Measurements from ENCODE around the gene FOXN3. TPM values are rescaled to one million over a fixed set of nuclear protein-coding genes. Genes with fewer than 3 reads are reported as not detected.
A peak's percentile ranks its signal among the peaks of the same experiment; 100 is the strongest.

The FOXN3 gene
- total RNA-seq, 2 donors from 2014 or later, result 116 to 117 TPM

GRCh38 chr14:89397569-89398230, 19.3 kb downstream of the FOXN3 start:
- DNase-seq, result no peak
- H3K9me3 ChIP-seq (ENCODE audit: control insufficient read depth, low read length, poor library complexity, severe bottlenecking), result no peaks in the 10 kb centered on the region
- no peaks in the 10 kb centered on the region for H3K27me3 Mint-ChIP-seq
- no peak overlapping the region for H3K4me3 Mint-ChIP-seq
- H3K36me3 Mint-ChIP-seq (ENCODE audit: low read depth), result no peaks in the 10 kb centered on the region
- peaks cover 62% of the 10 kb centered on the region for H3K4me1 Mint-ChIP-seq
- no peak for ATAC-seq
- H3K27ac Mint-ChIP-seq, result peak overlapping the region; percentile 86

- DNase-seq (no peak), ATAC-seq (no peak)
- peak overlapping the region; percentile 59 for H3K27ac Mint-ChIP-seq
Observed at GRCh38 chr14:89394972-89395371, 22.1 kb downstream of the FOXN3 start.

GRCh38 chr14:89393222-89393745, 23.7 kb downstream of the FOXN3 start:
- Mint-ChIP-seq H3K4me3 (no peak overlapping the region), H3K27me3 (no peaks in the 10 kb centered on the region), H3K27ac (peak overlapping the region; percentile 89), H3K4me1 (peaks cover 40% of the 10 kb centered on the region), H3K36me3 (ENCODE audit: low read depth) (no peaks in the 10 kb centered on the region)
- H3K9me3 ChIP-seq (ENCODE audit: control insufficient read depth, low read length, poor library complexity, severe bottlenecking), result no peaks in the 10 kb centered on the region
- DNase-seq (no peak), ATAC-seq (no peak)

More at GRCh38 chr14:89394972-89395371, 22.1 kb downstream of the FOXN3 start:
- H3K4me1 Mint-ChIP-seq, result peaks cover 40% of the 10 kb centered on the region
- no peaks in the 10 kb centered on the region for H3K27me3 Mint-ChIP-seq
- H3K36me3 Mint-ChIP-seq (ENCODE audit: low read depth), result no peaks in the 10 kb centered on the region
- H3K4me3 Mint-ChIP-seq, result no peak overlapping the region
- H3K9me3 ChIP-seq (ENCODE audit: control insufficient read depth, low read length, poor library complexity, severe bottlenecking), result no peaks in the 10 kb centered on the region

- H3K4me3 Mint-ChIP-seq, result no peak overlapping the region
- H3K27ac Mint-ChIP-seq, result no peak overlapping the region
- H3K9me3 ChIP-seq (ENCODE audit: control insufficient read depth, low read length, poor library complexity, severe bottlenecking), result no peaks in the 10 kb centered on the region
- ATAC-seq (no peak), DNase-seq (no peak)
- no peaks in the 10 kb centered on the region for H3K27me3 Mint-ChIP-seq
- peaks cover 37% of the 10 kb centered on the region for H3K4me1 Mint-ChIP-seq
- H3K36me3 Mint-ChIP-seq (ENCODE audit: low read depth), result no peaks in the 10 kb centered on the region
Observed at GRCh38 chr14:89392181-89392580, 24.9 kb downstream of the FOXN3 start.

- Mint-ChIP-seq H3K27me3 (no peaks in the 10 kb centered on the region), H3K27ac (no peak overlapping the region), H3K36me3 (ENCODE audit: low read depth) (no peaks in the 10 kb centered on the region), H3K4me3 (no peak overlapping the region), H3K4me1 (peaks cover 37% of the 10 kb centered on the region)
- no peaks in the 10 kb centered on the region for H3K9me3 ChIP-seq (ENCODE audit: control insufficient read depth, low read length, poor library complexity, severe bottlenecking)
- DNase-seq (no peak), ATAC-seq (no peak)
Observed at GRCh38 chr14:89391556-89391955, 25.5 kb downstream of the FOXN3 start.

- Mint-ChIP-seq H3K4me1 (peaks cover 36% of the 10 kb centered on the region), H3K36me3 (ENCODE audit: low read depth) (no peaks in the 10 kb centered on the region), H3K4me3 (no peak overlapping the region), H3K27me3 (no peaks in the 10 kb centered on the region), H3K27ac (no peak overlapping the region)
- H3K9me3 ChIP-seq (ENCODE audit: control insufficient read depth, low read length, poor library complexity, severe bottlenecking), result no peaks in the 10 kb centered on the region
- DNase-seq (no peak), ATAC-seq (no peak)
Observed at GRCh38 chr14:89391123-89391522, 25.9 kb downstream of the FOXN3 start.

- Mint-ChIP-seq H3K27me3 (no peaks in the 10 kb centered on the region), H3K4me1 (peaks cover 27% of the 10 kb centered on the region), H3K36me3 (ENCODE audit: low read depth) (no peaks in the 10 kb centered on the region), H3K27ac (peak overlapping the region; percentile 57), H3K4me3 (no peak overlapping the region)
- no peaks in the 10 kb centered on the region for H3K9me3 ChIP-seq (ENCODE audit: control insufficient read depth, low read length, poor library complexity, severe bottlenecking)
- DNase-seq (no peak), ATAC-seq (no peak)
Observed at GRCh38 chr14:89388853-89389252, 28.2 kb downstream of the FOXN3 start.

GRCh38 chr14:89387922-89388685, 28.9 kb downstream of the FOXN3 start:
- Mint-ChIP-seq H3K36me3 (ENCODE audit: low read depth) (no peaks in the 10 kb centered on the region), H3K4me1 (peaks cover 21% of the 10 kb centered on the region), H3K27me3 (no peaks in the 10 kb centered on the region), H3K27ac (peak overlapping the region; percentile 57), H3K4me3 (no peak overlapping the region)
- DNase-seq (no peak), ATAC-seq (no peak)
- H3K9me3 ChIP-seq (ENCODE audit: control insufficient read depth, low read length, poor library complexity, severe bottlenecking), result no peaks in the 10 kb centered on the region

GRCh38 chr14:89386212-89386886, 30.7 kb downstream of the FOXN3 start:
- Mint-ChIP-seq H3K27ac (no peak overlapping the region), H3K36me3 (ENCODE audit: low read depth) (no peaks in the 10 kb centered on the region), H3K4me1 (peaks cover 21% of the 10 kb centered on the region), H3K27me3 (no peaks in the 10 kb centered on the region), H3K4me3 (no peak overlapping the region)
- no peak for ATAC-seq
- DNase-seq, result no peak
- no peaks in the 10 kb centered on the region for H3K9me3 ChIP-seq (ENCODE audit: control insufficient read depth, low read length, poor library complexity, severe bottlenecking)

GRCh38 chr14:89384636-89385035, 32.4 kb downstream of the FOXN3 start:
- Mint-ChIP-seq H3K36me3 (ENCODE audit: low read depth) (no peaks in the 10 kb centered on the region), H3K4me3 (no peak overlapping the region), H3K4me1 (peaks cover 21% of the 10 kb centered on the region), H3K27me3 (no peaks in the 10 kb centered on the region), H3K27ac (peak overlapping the region; percentile 14)
- no peak for DNase-seq
- no peak for ATAC-seq
- no peaks in the 10 kb centered on the region for H3K9me3 ChIP-seq (ENCODE audit: control insufficient read depth, low read length, poor library complexity, severe bottlenecking)

- ATAC-seq, result peak; percentile 82
- no peak for DNase-seq
- Mint-ChIP-seq H3K27me3 (no peaks in the 10 kb centered on the region), H3K36me3 (ENCODE audit: low read depth) (no peaks in the 10 kb centered on the region), H3K4me1 (peaks cover 16% of the 10 kb centered on the region), H3K4me3 (no peak overlapping the region), H3K27ac (peak overlapping the region; percentile 14)
- no peaks in the 10 kb centered on the region for H3K9me3 ChIP-seq (ENCODE audit: control insufficient read depth, low read length, poor library complexity, severe bottlenecking)
Observed at GRCh38 chr14:89384023-89384422, 33.0 kb downstream of the FOXN3 start.

- Mint-ChIP-seq H3K27me3 (no peaks in the 10 kb centered on the region), H3K27ac (no peak overlapping the region), H3K4me1 (peaks cover 11% of the 10 kb centered on the region), H3K4me3 (no peak overlapping the region), H3K36me3 (ENCODE audit: low read depth) (no peaks in the 10 kb centered on the region)
- peak; percentile 20 for ATAC-seq
- H3K9me3 ChIP-seq (ENCODE audit: control insufficient read depth, low read length, poor library complexity, severe bottlenecking), result no peaks in the 10 kb centered on the region
- DNase-seq, result no peak
Observed at GRCh38 chr14:89382901-89383845, 33.9 kb downstream of the FOXN3 start.
